GM23338 (cell line): ENCODE results near the gene C1orf74. TPM values are rescaled to one million over a fixed set of nuclear protein-coding genes. Genes with fewer than 3 reads are reported as not detected.

ENCODE experiments used
- ATAC-seq: fragments of 200-7000 bp; cut with Tn5 transposase; 3 replicates; pipeline ENCODE4 v1.9.1; 2020
- DNase-seq: peaks from one replicate; pipeline ENCODE4 v3.0.0-alpha.2; 2015; ENCODE audit warnings: low spot score
- H2AFZ ChIP-seq: fragments of 200-600 bp; sonication (generic); 2 replicates; pipeline ENCODE4 v1.8.0; 2016; ENCODE audit warnings: antibody characterized with exemption, mild to moderate bottlenecking, moderate library complexity
- H3F3A ChIP-seq: fragments of 200-600 bp; sonication (generic); replicated peaks from 2 replicates; pipeline ENCODE4 v1.8.0; 2017; ENCODE audit warnings: antibody characterized with exemption, mixed run types, low read depth
- H3K27ac ChIP-seq: fragments of 200-600 bp; sonication (generic); 2 replicates; pipeline ENCODE4 v1.6.1; 2016; ENCODE audit warnings: low read depth
- H3K27me3 ChIP-seq: fragments of 200-600 bp; sonication (generic); 2 replicates; pipeline ENCODE4 v1.8.0; 2016; ENCODE audit warnings: mild to moderate bottlenecking, mixed run types, moderate library complexity; ENCODE audit not compliant: insufficient read depth
- H3K36me3 ChIP-seq: fragments of 200-600 bp; sonication (generic); 2 replicates; pipeline ENCODE4 v1.8.0; 2016; ENCODE audit warnings: mild to moderate bottlenecking; ENCODE audit not compliant: insufficient read depth
- H3K4me1 ChIP-seq: fragments of 200-600 bp; sonication (generic); 2 replicates; pipeline ENCODE4 v1.8.0; 2016; ENCODE audit warnings: mild to moderate bottlenecking, moderate library complexity; ENCODE audit not compliant: insufficient read depth
- H3K4me2 ChIP-seq: fragments of 200-600 bp; sonication (generic); 2 replicates; pipeline ENCODE4 v1.7.1; 2017; ENCODE audit warnings: mixed run types
- H3K4me3 ChIP-seq: fragments of 200-600 bp; sonication (generic); 2 replicates; pipeline ENCODE4 v1.6.1; 2016; ENCODE audit warnings: mixed run types
- H3K79me2 ChIP-seq: fragments of 200-600 bp; sonication (generic); replicated peaks from 2 replicates; pipeline ENCODE4 v1.8.0; 2017; ENCODE audit warnings: mild to moderate bottlenecking; ENCODE audit not compliant: insufficient read depth
- H3K9me2 ChIP-seq: fragments of 200-600 bp; sonication (generic); 2 replicates; pipeline ENCODE4 v1.8.0; 2017; ENCODE audit not compliant: insufficient read depth
- H4K20me1 ChIP-seq: fragments of 200-600 bp; sonication (generic); replicated peaks from 2 replicates; pipeline ENCODE4 v1.8.0; 2017; ENCODE audit warnings: mild to moderate bottlenecking; ENCODE audit not compliant: insufficient read depth
- H3K27ac Mint-ChIP-seq: 2 replicates; pipeline ENCODE4 v1.8.0; 2020; ENCODE audit warnings: inconsistent platforms, mild to moderate bottlenecking, moderate library complexity, mixed read lengths
- H3K27me3 Mint-ChIP-seq: 3 replicates; pipeline ENCODE4 v1.8.0; 2022; ENCODE audit warnings: low read depth, mild to moderate bottlenecking, moderate library complexity, mixed read lengths, inconsistent platforms; ENCODE audit not compliant: insufficient read depth, poor library complexity
- H3K36me3 Mint-ChIP-seq: 3 replicates; pipeline ENCODE4 v1.8.0; 2021; ENCODE audit warnings: low read depth, mild to moderate bottlenecking, inconsistent platforms, moderate library complexity, mixed read lengths
- H3K4me1 Mint-ChIP-seq: 3 replicates; pipeline ENCODE4 v1.8.0; 2020; ENCODE audit warnings: mild to moderate bottlenecking, inconsistent platforms, mixed read lengths
- H3K4me3 Mint-ChIP-seq: 3 replicates; pipeline ENCODE4 v1.8.0; 2021; ENCODE audit warnings: moderate library complexity, mild to moderate bottlenecking, inconsistent platforms, mixed read lengths
- H3K9me3 Mint-ChIP-seq: 3 replicates; pipeline ENCODE4 v1.8.0; 2020; ENCODE audit warnings: moderate library complexity, mild to moderate bottlenecking, inconsistent platforms, mixed read lengths
- EZH2phosphoT487 ChIP-seq: fragments of 200-600 bp; sonication (generic); IDR thresholded peaks from one replicate; pipeline ENCODE4 v1.8.1; 2018; ENCODE audit warnings: antibody characterized with exemption; ENCODE audit not compliant: unreplicated experiment
- JUNB ChIP-seq: IDR thresholded peaks from one replicate; pipeline ENCODE4 v1.6.1; 2016; ENCODE audit warnings: antibody characterized with exemption; ENCODE audit not compliant: unreplicated experiment
- POLR2AphosphoS5 ChIP-seq: IDR thresholded peaks from 2 replicates; pipeline ENCODE4 v1.6.1; 2016; ENCODE audit warnings: antibody characterized with exemption, low read depth
- REST ChIP-seq: IDR thresholded peaks from one replicate; pipeline ENCODE4 v1.6.1; 2018; ENCODE audit warnings: antibody characterized with exemption; ENCODE audit not compliant: unreplicated experiment
- STAT1 ChIP-seq: IDR thresholded peaks from one replicate; pipeline ENCODE4 v1.6.1; 2016; ENCODE audit warnings: antibody characterized with exemption; ENCODE audit not compliant: unreplicated experiment
- ZNF114 ChIP-seq: fragments of 250-450 bp; sonication (Bioruptor Pico); IDR thresholded peaks from 2 replicates; pipeline ENCODE4 v1.5.0; 2020; ENCODE audit warnings: mild to moderate bottlenecking, moderate library complexity
- ZNF331 ChIP-seq: fragments of 250-450 bp; sonication (Bioruptor Pico); IDR thresholded peaks from 2 replicates; pipeline ENCODE4 v1.5.0; 2020; ENCODE audit warnings: low read depth, mild to moderate bottlenecking, moderate library complexity
- polyA plus RNA-seq: library from polyadenylated mRNA; unstranded; fragments of >200 nt; fragmentation: Nextera tagmentation; extraction: Ambion mirVana; gene quantifications from 2 replicates; pipeline ENCODE4 v1.2.1, GENCODE V29; 2016
- total RNA-seq: library from RNA; depleted of rRNA; stranded (reverse); fragments of >200 nt; shearing (Covaris generic); gene quantifications from 2 replicates; pipeline ENCODE4 v1.2.3, GENCODE V29; 2014
- TF ChIP-seq, protein P1 (sequence below): fragments of 250-450 bp; sonication (Bioruptor Pico); IDR thresholded peaks from 2 replicates; pipeline ENCODE4 v1.5.0; 2020; ENCODE audit warnings: mild to moderate bottlenecking, moderate library complexity
- TF ChIP-seq, protein P2 (sequence below): IDR thresholded peaks from 2 replicates; pipeline ENCODE4 v1.6.1; 2016; ENCODE audit warnings: antibody characterized with exemption
- TF ChIP-seq, protein P3 (sequence below), 2 experiments: fragments of 200-600 bp in 1 of 2; sonication (generic) in 1 of 2; conservative IDR thresholded peaks; 2 replicates each; pipeline versions ENCODE4 v1.5.1 to v1.6.1; 2016 to 2017; ENCODE audit warnings: antibody characterized with exemption in 2 of 2, low read depth in 2 of 2, mild to moderate bottlenecking in 2 of 2, moderate library complexity in 1 of 2

C1orf74 gene
- total and polyA plus RNA-seq, 2 experiments from 2014 or later = 2.8 to 3.9 TPM

- no peaks in the 10 kb centered on the region for H3K9me2 ChIP-seq
- no peaks in the 10 kb centered on the region for H3K4me1 ChIP-seq
- H3K79me2 ChIP-seq = no peaks in the 10 kb centered on the region
- H2AFZ ChIP-seq = no peak overlapping the region
- H3K27ac Mint-ChIP-seq = no peak overlapping the region
- no peaks in the 10 kb centered on the region for H3K27me3 ChIP-seq
- no peaks in the 10 kb centered on the region for H4K20me1 ChIP-seq
- no peaks in the 10 kb centered on the region for H3F3A ChIP-seq
- H3K27me3 Mint-ChIP-seq = peaks cover 2% of the 10 kb centered on the region
- H3K4me1 Mint-ChIP-seq = peaks cover 3% of the 10 kb centered on the region; the same call in 1 of the 3 replicates
- no peaks in the 10 kb centered on the region for H3K36me3 Mint-ChIP-seq
- H3K27ac ChIP-seq = no peak overlapping the region
- H3K4me3 ChIP-seq = no peak overlapping the region
- ATAC-seq (no peak), DNase-seq (no peak)
- no peak overlapping the region for H3K4me2 ChIP-seq
- TF ChIP-seq ZNF331 (CRISPR knock-in tag) (no peak), JUNB (no peak), REST (no peak), POLR2AphosphoS5 (no peak), ZNF114 (CRISPR knock-in tag) (no peak), STAT1 (no peak), EZH2phosphoT487 (no peak)
- TF ChIP-seq, protein P1, sequence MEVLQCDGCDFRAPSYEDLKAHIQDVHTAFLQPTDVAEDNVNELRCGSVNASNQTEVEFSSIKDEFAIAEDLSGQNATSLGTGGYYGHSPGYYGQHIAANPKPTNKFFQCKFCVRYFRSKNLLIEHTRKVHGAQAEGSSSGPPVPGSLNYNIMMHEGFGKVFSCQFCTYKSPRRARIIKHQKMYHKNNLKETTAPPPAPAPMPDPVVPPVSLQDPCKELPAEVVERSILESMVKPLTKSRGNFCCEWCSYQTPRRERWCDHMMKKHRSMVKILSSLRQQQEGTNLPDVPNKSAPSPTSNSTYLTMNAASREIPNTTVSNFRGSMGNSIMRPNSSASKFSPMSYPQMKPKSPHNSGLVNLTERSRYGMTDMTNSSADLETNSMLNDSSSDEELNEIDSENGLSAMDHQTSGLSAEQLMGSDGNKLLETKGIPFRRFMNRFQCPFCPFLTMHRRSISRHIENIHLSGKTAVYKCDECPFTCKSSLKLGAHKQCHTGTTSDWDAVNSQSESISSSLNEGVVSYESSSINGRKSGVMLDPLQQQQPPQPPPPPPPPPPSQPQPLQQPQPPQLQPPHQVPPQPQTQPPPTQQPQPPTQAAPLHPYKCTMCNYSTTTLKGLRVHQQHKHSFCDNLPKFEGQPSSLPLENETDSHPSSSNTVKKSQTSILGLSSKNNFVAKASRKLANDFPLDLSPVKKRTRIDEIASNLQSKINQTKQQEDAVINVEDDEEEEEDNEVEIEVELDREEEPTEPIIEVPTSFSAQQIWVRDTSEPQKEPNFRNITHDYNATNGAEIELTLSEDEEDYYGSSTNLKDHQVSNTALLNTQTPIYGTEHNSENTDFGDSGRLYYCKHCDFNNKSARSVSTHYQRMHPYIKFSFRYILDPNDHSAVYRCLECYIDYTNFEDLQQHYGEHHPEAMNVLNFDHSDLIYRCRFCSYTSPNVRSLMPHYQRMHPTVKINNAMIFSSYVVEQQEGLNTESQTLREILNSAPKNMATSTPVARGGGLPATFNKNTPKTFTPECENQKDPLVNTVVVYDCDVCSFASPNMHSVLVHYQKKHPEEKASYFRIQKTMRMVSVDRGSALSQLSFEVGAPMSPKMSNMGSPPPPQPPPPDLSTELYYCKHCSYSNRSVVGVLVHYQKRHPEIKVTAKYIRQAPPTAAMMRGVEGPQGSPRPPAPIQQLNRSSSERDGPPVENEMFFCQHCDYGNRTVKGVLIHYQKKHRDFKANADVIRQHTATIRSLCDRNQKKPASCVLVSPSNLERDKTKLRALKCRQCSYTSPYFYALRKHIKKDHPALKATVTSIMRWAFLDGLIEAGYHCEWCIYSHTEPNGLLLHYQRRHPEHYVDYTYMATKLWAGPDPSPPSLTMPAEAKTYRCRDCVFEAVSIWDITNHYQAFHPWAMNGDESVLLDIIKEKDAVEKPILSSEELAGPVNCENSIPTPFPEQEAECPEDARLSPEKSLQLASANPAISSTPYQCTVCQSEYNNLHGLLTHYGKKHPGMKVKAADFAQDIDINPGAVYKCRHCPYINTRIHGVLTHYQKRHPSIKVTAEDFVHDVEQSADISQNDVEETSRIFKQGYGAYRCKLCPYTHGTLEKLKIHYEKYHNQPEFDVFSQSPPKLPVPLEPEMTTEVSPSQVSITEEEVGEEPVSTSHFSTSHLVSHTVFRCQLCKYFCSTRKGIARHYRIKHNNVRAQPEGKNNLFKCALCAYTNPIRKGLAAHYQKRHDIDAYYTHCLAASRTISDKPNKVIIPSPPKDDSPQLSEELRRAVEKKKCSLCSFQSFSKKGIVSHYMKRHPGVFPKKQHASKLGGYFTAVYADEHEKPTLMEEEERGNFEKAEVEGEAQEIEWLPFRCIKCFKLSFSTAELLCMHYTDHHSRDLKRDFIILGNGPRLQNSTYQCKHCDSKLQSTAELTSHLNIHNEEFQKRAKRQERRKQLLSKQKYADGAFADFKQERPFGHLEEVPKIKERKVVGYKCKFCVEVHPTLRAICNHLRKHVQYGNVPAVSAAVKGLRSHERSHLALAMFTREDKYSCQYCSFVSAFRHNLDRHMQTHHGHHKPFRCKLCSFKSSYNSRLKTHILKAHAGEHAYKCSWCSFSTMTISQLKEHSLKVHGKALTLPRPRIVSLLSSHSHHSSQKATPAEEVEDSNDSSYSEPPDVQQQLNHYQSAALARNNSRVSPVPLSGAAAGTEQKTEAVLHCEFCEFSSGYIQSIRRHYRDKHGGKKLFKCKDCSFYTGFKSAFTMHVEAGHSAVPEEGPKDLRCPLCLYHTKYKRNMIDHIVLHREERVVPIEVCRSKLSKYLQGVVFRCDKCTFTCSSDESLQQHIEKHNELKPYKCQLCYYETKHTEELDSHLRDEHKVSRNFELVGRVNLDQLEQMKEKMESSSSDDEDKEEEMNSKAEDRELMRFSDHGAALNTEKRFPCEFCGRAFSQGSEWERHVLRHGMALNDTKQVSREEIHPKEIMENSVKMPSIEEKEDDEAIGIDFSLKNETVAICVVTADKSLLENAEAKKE = no peak
- TF ChIP-seq, protein P2, sequence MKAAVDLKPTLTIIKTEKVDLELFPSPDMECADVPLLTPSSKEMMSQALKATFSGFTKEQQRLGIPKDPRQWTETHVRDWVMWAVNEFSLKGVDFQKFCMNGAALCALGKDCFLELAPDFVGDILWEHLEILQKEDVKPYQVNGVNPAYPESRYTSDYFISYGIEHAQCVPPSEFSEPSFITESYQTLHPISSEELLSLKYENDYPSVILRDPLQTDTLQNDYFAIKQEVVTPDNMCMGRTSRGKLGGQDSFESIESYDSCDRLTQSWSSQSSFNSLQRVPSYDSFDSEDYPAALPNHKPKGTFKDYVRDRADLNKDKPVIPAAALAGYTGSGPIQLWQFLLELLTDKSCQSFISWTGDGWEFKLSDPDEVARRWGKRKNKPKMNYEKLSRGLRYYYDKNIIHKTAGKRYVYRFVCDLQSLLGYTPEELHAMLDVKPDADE = no peak
- TF ChIP-seq, protein P3, sequence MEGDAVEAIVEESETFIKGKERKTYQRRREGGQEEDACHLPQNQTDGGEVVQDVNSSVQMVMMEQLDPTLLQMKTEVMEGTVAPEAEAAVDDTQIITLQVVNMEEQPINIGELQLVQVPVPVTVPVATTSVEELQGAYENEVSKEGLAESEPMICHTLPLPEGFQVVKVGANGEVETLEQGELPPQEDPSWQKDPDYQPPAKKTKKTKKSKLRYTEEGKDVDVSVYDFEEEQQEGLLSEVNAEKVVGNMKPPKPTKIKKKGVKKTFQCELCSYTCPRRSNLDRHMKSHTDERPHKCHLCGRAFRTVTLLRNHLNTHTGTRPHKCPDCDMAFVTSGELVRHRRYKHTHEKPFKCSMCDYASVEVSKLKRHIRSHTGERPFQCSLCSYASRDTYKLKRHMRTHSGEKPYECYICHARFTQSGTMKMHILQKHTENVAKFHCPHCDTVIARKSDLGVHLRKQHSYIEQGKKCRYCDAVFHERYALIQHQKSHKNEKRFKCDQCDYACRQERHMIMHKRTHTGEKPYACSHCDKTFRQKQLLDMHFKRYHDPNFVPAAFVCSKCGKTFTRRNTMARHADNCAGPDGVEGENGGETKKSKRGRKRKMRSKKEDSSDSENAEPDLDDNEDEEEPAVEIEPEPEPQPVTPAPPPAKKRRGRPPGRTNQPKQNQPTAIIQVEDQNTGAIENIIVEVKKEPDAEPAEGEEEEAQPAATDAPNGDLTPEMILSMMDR (conservative IDR thresholded peaks at IDR 0.05; ENCODE audit: low read depth in 2 of 2) = no peak
- no peaks in the 10 kb centered on the region for H3K9me3 Mint-ChIP-seq
- H3K4me3 Mint-ChIP-seq = no peak overlapping the region
- H3K36me3 ChIP-seq = no peaks in the 10 kb centered on the region
These were observed 46.1 kb downstream of the C1orf74 start for GRCh38 chr1:209738270-209738669.
